GM23338 (cell line): Measurements from ENCODE around the gene TMEM212. TPM values are rescaled to one million over a fixed set of nuclear protein-coding genes. Genes with fewer than 3 reads are reported as not detected.

Source experiments
- ATAC-seq: fragments of 200-7000 bp; cut with Tn5 transposase; 3 replicates; pipeline ENCODE4 v1.9.1; 2020
- DNase-seq: peaks from one replicate; pipeline ENCODE4 v3.0.0-alpha.2; 2015; ENCODE audit warnings: low spot score
- H2AFZ ChIP-seq: fragments of 200-600 bp; sonication (generic); 2 replicates; pipeline ENCODE4 v1.8.0; 2016; ENCODE audit warnings: antibody characterized with exemption, mild to moderate bottlenecking, moderate library complexity
- H3F3A ChIP-seq: fragments of 200-600 bp; sonication (generic); replicated peaks from 2 replicates; pipeline ENCODE4 v1.8.0; 2017; ENCODE audit warnings: antibody characterized with exemption, mixed run types, low read depth
- H3K27ac ChIP-seq: fragments of 200-600 bp; sonication (generic); 2 replicates; pipeline ENCODE4 v1.6.1; 2016; ENCODE audit warnings: low read depth
- H3K27me3 ChIP-seq: fragments of 200-600 bp; sonication (generic); 2 replicates; pipeline ENCODE4 v1.8.0; 2016; ENCODE audit warnings: mild to moderate bottlenecking, mixed run types, moderate library complexity; ENCODE audit not compliant: insufficient read depth
- H3K36me3 ChIP-seq: fragments of 200-600 bp; sonication (generic); 2 replicates; pipeline ENCODE4 v1.8.0; 2016; ENCODE audit warnings: mild to moderate bottlenecking; ENCODE audit not compliant: insufficient read depth
- H3K4me1 ChIP-seq: fragments of 200-600 bp; sonication (generic); 2 replicates; pipeline ENCODE4 v1.8.0; 2016; ENCODE audit warnings: mild to moderate bottlenecking, moderate library complexity; ENCODE audit not compliant: insufficient read depth
- H3K4me2 ChIP-seq: fragments of 200-600 bp; sonication (generic); 2 replicates; pipeline ENCODE4 v1.7.1; 2017; ENCODE audit warnings: mixed run types
- H3K4me3 ChIP-seq: fragments of 200-600 bp; sonication (generic); 2 replicates; pipeline ENCODE4 v1.6.1; 2016; ENCODE audit warnings: mixed run types
- H3K79me2 ChIP-seq: fragments of 200-600 bp; sonication (generic); replicated peaks from 2 replicates; pipeline ENCODE4 v1.8.0; 2017; ENCODE audit warnings: mild to moderate bottlenecking; ENCODE audit not compliant: insufficient read depth
- H3K9me2 ChIP-seq: fragments of 200-600 bp; sonication (generic); 2 replicates; pipeline ENCODE4 v1.8.0; 2017; ENCODE audit not compliant: insufficient read depth
- H4K20me1 ChIP-seq: fragments of 200-600 bp; sonication (generic); replicated peaks from 2 replicates; pipeline ENCODE4 v1.8.0; 2017; ENCODE audit warnings: mild to moderate bottlenecking; ENCODE audit not compliant: insufficient read depth
- H3K27ac Mint-ChIP-seq: 2 replicates; pipeline ENCODE4 v1.8.0; 2020; ENCODE audit warnings: inconsistent platforms, mild to moderate bottlenecking, moderate library complexity, mixed read lengths
- H3K27me3 Mint-ChIP-seq: 3 replicates; pipeline ENCODE4 v1.8.0; 2022; ENCODE audit warnings: low read depth, mild to moderate bottlenecking, moderate library complexity, mixed read lengths, inconsistent platforms; ENCODE audit not compliant: insufficient read depth, poor library complexity
- H3K36me3 Mint-ChIP-seq: 3 replicates; pipeline ENCODE4 v1.8.0; 2021; ENCODE audit warnings: low read depth, mild to moderate bottlenecking, inconsistent platforms, moderate library complexity, mixed read lengths
- H3K4me1 Mint-ChIP-seq: 3 replicates; pipeline ENCODE4 v1.8.0; 2020; ENCODE audit warnings: mild to moderate bottlenecking, inconsistent platforms, mixed read lengths
- H3K4me3 Mint-ChIP-seq: 3 replicates; pipeline ENCODE4 v1.8.0; 2021; ENCODE audit warnings: moderate library complexity, mild to moderate bottlenecking, inconsistent platforms, mixed read lengths
- H3K9me3 Mint-ChIP-seq: 3 replicates; pipeline ENCODE4 v1.8.0; 2020; ENCODE audit warnings: moderate library complexity, mild to moderate bottlenecking, inconsistent platforms, mixed read lengths
- CREB1 ChIP-seq: fragments of 250-450 bp; sonication (Bioruptor Pico); IDR thresholded peaks from 2 replicates; pipeline ENCODE4 v1.5.0; 2020; ENCODE audit warnings: low read depth, mild to moderate bottlenecking, moderate library complexity
- CTCF ChIP-seq, 2 experiments: fragments of 200-600 bp in 1 of 2; sonication (generic) in 1 of 2; conservative IDR thresholded peaks; 2 replicates each; pipeline versions ENCODE4 v1.5.1 to v1.6.1; 2016 to 2017; ENCODE audit warnings: antibody characterized with exemption in 2 of 2, low read depth in 2 of 2, mild to moderate bottlenecking in 2 of 2, moderate library complexity in 1 of 2
- EZH2 ChIP-seq: fragments of 200-600 bp; sonication (generic); IDR thresholded peaks from one replicate; pipeline ENCODE4 v1.8.0; 2017; ENCODE audit warnings: antibody characterized with exemption, mild to moderate bottlenecking, low read depth; ENCODE audit not compliant: unreplicated experiment
- EZH2phosphoT487 ChIP-seq: fragments of 200-600 bp; sonication (generic); IDR thresholded peaks from one replicate; pipeline ENCODE4 v1.8.1; 2018; ENCODE audit warnings: antibody characterized with exemption; ENCODE audit not compliant: unreplicated experiment
- JUNB ChIP-seq: IDR thresholded peaks from one replicate; pipeline ENCODE4 v1.6.1; 2016; ENCODE audit warnings: antibody characterized with exemption; ENCODE audit not compliant: unreplicated experiment
- NANOG ChIP-seq: IDR thresholded peaks from 2 replicates; pipeline ENCODE4 v1.6.1; 2016; ENCODE audit warnings: antibody characterized with exemption, borderline replicate concordance
- POLR2AphosphoS5 ChIP-seq: IDR thresholded peaks from 2 replicates; pipeline ENCODE4 v1.6.1; 2016; ENCODE audit warnings: antibody characterized with exemption, low read depth
- REST ChIP-seq: IDR thresholded peaks from one replicate; pipeline ENCODE4 v1.6.1; 2018; ENCODE audit warnings: antibody characterized with exemption; ENCODE audit not compliant: unreplicated experiment
- STAT1 ChIP-seq: IDR thresholded peaks from one replicate; pipeline ENCODE4 v1.6.1; 2016; ENCODE audit warnings: antibody characterized with exemption; ENCODE audit not compliant: unreplicated experiment
- ZNF114 ChIP-seq: fragments of 250-450 bp; sonication (Bioruptor Pico); IDR thresholded peaks from 2 replicates; pipeline ENCODE4 v1.5.0; 2020; ENCODE audit warnings: mild to moderate bottlenecking, moderate library complexity
- ZNF331 ChIP-seq: fragments of 250-450 bp; sonication (Bioruptor Pico); IDR thresholded peaks from 2 replicates; pipeline ENCODE4 v1.5.0; 2020; ENCODE audit warnings: low read depth, mild to moderate bottlenecking, moderate library complexity
- ZNF462 ChIP-seq: fragments of 250-450 bp; sonication (Bioruptor Pico); IDR thresholded peaks from 2 replicates; pipeline ENCODE4 v1.5.0; 2020; ENCODE audit warnings: mild to moderate bottlenecking, moderate library complexity
- polyA plus RNA-seq: library from polyadenylated mRNA; unstranded; fragments of >200 nt; fragmentation: Nextera tagmentation; extraction: Ambion mirVana; gene quantifications from 2 replicates; pipeline ENCODE4 v1.2.1, GENCODE V29; 2016
- total RNA-seq: library from RNA; depleted of rRNA; stranded (reverse); fragments of >200 nt; shearing (Covaris generic); gene quantifications from 2 replicates; pipeline ENCODE4 v1.2.3, GENCODE V29; 2014
- TF ChIP-seq, protein P1 (sequence below): IDR thresholded peaks from 2 replicates; pipeline ENCODE4 v1.6.1; 2016; ENCODE audit warnings: antibody characterized with exemption

TMEM212 gene
- total and polyA plus RNA-seq, 2 experiments from 2014 or later, result not detected

DNA sequence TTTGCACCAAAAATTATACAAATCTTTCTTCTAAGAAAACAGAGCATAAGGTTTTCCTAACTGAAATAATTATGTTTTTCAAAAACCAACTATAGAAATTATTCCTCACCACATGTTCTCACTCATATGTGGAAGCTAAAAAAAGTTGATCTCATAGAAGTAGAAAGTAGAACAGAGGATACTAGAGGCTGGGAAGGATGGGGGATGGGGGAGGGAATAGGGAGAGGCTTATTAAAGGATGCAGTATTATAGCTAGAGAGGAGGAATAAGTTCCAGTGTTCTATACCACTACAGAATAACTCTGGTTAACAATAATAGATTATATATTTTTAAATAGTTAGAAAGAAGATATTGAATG is 12.7 kb upstream of the TMEM212 start:
- H3K9me3 Mint-ChIP-seq, result no peaks in the 10 kb centered on the region
- DNase-seq (no peak), ATAC-seq (no peak)
- no peaks in the 10 kb centered on the region for H3K36me3 ChIP-seq
- H3K27ac Mint-ChIP-seq, result no peak overlapping the region
- H3K4me1 ChIP-seq, result peaks cover 9% of the 10 kb centered on the region; the same call in 1 of the 2 replicates
- no peaks in the 10 kb centered on the region for H4K20me1 ChIP-seq
- no peak overlapping the region for H3K4me3 ChIP-seq
- H3K9me2 ChIP-seq, result no peaks in the 10 kb centered on the region
- no peaks in the 10 kb centered on the region for H3K27me3 ChIP-seq
- no peak overlapping the region for H3K4me3 Mint-ChIP-seq
- H3K36me3 Mint-ChIP-seq, result no peaks in the 10 kb centered on the region
- TF ChIP-seq NANOG (no peak), EZH2 (no peak), EZH2phosphoT487 (no peak), ZNF462 (CRISPR knock-in tag) (no peak), POLR2AphosphoS5 (no peak), REST (no peak), CTCF (conservative IDR thresholded peaks at IDR 0.05; ENCODE audit: low read depth in 2 of 2) (no peak), CREB1 (no peak), JUNB (no peak), STAT1 (no peak), ZNF114 (CRISPR knock-in tag) (no peak), ZNF331 (CRISPR knock-in tag) (no peak)
- TF ChIP-seq, protein P1, sequence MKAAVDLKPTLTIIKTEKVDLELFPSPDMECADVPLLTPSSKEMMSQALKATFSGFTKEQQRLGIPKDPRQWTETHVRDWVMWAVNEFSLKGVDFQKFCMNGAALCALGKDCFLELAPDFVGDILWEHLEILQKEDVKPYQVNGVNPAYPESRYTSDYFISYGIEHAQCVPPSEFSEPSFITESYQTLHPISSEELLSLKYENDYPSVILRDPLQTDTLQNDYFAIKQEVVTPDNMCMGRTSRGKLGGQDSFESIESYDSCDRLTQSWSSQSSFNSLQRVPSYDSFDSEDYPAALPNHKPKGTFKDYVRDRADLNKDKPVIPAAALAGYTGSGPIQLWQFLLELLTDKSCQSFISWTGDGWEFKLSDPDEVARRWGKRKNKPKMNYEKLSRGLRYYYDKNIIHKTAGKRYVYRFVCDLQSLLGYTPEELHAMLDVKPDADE, result no peak
- no peak overlapping the region; the same call in 1 of the 2 replicates for H2AFZ ChIP-seq
- H3K4me1 Mint-ChIP-seq, result peaks cover 15% of the 10 kb centered on the region
- H3K27ac ChIP-seq, result no peak overlapping the region
- no peaks in the 10 kb centered on the region for H3K79me2 ChIP-seq
- H3K27me3 Mint-ChIP-seq, result no peaks in the 10 kb centered on the region
- no peak overlapping the region for H3K4me2 ChIP-seq
- H3F3A ChIP-seq, result no peaks in the 10 kb centered on the region
